Islet precursor cell (in vitro differentiated cells): ENCODE data around the gene PLCZ1.
"Not testable (repeated sequence)": the region's sequence is repeated elsewhere in the genome, so short reads cannot be mapped to it uniquely, and the experiment has no call there.

Experiments used
- DNase-seq: peaks from one replicate; pipeline ENCODE4 v3.0.0-alpha.2; 2018

Gene PLCZ1, protein sequence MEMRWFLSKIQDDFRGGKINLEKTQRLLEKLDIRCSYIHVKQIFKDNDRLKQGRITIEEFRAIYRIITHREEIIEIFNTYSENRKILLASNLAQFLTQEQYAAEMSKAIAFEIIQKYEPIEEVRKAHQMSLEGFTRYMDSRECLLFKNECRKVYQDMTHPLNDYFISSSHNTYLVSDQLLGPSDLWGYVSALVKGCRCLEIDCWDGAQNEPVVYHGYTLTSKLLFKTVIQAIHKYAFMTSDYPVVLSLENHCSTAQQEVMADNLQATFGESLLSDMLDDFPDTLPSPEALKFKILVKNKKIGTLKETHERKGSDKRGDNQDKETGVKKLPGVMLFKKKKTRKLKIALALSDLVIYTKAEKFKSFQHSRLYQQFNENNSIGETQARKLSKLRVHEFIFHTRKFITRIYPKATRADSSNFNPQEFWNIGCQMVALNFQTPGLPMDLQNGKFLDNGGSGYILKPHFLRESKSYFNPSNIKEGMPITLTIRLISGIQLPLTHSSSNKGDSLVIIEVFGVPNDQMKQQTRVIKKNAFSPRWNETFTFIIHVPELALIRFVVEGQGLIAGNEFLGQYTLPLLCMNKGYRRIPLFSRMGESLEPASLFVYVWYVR

GRCh38 chr12:18737819-18738218, at the start of gene PLCZ1, which contains the start of gene CAPZA3:
Gene PLCZ1, minus strand, starts transcription at chr12:18738012. Its CDS starts 641 bp downstream, at chr12:18737371.
Gene CAPZA3, plus strand, starts transcription at chr12:18738119. Its CDS starts 150 bp downstream, at chr12:18738269.
- DNase-seq: no peak

GRCh38 chr12:18785465-18785864, 47.7 kb upstream of the PLCZ1 start:
- DNase-seq: not testable (repeated sequence)

- no peak for DNase-seq
Measured at GRCh38 chr12:18782827-18783226, 45.0 kb upstream of the PLCZ1 start.

- not testable (repeated sequence) for DNase-seq
Measured at GRCh38 chr12:18766479-18766878, 28.7 kb upstream of the PLCZ1 start.

DNA sequence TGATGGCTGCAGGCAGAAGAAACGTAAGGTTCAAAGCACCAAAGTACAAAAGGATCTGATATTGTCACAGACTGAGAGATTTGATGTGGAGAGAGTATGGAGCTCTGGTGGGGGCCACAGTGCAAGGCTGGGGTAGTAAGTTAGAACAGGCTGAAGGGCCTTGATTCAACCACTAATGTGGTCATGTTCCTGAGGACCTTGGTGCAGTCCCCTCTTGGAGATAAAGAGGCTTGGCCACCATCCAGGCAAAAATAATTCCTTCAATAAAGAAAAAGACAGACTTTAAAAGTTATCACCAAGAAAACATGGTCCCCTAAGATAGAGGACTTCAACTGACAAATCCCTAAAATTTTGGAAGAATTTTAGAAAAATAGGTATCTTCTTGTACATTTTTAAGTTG, 17.5 kb upstream of the PLCZ1 start:
- DNase-seq: no peak

DNA sequence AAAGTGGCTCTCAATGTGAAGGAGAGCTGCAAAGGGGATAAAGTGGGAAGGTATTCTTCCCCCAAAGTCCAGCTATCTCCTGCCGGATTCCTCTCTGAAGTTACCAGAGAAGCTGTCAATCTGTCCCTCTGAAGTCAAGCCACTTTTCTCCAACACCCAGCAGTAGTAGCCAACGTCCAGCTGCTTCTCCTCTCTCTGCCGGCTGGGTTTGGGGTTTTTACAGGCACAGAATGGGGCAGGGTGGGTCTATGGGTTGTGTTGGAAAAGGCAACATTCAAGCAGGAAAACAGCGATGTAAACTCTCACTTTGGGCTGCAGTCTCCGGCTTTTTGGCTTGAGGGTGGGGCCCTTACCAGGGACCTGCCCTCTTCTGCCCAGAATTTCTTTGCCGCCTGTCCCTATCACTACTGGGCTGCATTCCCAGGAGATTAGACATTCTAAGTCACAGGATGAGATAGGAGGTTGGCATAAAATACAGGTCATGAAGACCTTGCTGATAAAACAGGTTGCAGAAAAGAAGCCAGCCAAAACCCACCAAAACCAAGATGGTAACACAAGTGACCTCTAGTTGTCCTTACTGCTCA, 16.4 kb upstream of the PLCZ1 start:
- DNase-seq: no peak

DNA sequence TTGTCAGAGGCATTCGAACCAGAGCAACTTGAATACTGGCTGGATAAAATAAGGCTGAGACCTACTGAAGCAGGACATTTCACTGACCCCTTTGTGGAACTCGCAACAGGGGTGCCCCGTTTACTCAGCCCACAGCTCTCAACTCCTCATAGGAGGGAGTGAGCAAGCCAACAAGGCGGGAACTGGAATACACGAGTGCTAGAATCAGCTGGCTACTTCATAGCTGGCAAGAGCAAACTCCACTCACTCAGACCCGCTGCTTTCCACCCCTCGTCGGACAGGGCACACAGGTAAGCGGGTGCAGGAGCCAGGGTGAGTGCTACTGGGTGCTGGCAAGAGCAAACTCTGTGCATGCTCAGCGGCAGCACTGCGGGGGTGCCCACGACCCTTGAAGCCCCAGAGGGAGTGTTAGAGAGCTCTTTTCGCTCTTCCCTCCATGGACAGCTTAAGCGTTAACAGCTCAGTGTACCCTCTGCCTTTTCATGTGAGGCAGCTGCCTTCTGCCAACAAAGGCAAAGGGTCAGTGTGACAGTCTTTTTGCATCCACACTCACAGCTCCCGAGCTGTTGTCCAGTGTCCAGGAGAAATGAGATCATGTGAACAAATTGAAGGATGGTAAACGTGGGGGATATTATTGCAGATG, 15.8 kb upstream of the PLCZ1 start:
- peak; percentile 63 for DNase-seq

DNA sequence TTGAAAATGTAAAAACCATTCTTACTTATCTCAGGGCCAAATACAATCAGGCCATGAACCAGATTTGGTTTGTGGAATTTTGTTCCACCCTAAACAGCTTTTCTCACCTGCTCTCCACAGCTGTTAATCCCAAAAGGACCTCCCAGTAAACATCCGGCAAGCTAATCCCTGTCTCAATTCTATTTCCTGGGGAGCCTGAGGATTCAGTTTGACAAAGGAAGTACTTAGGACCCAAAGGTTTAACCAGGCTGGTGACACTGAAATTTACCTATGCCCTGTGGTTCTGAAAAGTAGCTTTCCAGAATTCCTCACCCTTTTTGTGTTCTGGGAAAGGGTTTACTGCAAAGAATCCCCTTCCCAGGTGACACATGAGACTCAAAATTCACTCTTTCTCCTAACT, 15.1 kb upstream of the PLCZ1 start:
- no peak for DNase-seq

DNA sequence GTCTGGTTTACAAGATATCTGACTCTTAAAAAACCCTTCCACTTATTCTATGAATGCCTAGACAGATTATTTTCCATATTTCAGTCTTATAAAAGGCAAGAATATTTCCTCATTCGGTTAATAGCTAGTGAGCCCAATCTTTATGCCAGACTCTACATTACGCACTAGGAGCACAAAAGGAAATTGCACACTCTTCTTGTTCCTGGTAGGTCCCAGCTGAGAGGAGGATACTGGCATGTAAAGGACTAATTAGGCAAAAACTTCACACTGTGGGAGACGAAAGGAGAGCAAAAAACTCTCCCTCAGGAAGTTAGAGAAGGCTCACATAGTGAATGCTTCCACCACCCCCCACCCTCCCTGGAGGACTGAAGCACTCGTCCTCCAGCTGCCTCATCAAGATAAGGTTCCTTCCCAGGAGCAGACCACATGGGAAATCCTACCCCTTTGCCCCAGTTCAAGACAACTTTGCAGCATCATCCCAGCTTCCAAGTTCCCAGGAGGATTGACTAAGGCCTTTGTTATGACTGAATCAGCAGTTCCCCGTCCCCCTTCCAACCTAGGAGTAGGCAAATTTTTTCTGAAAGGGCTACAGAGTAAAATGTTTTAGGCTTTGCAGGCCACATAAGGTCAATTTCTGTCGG, 14.6 kb upstream of the PLCZ1 start:
- peak; percentile 97 for DNase-seq

GRCh38 chr12:18751866-18752265, 14.1 kb upstream of the PLCZ1 start:
- no peak for DNase-seq

- DNase-seq: peak; percentile 59
Measured at GRCh38 chr12:18750085-18750484, 12.3 kb upstream of the PLCZ1 start.

DNA sequence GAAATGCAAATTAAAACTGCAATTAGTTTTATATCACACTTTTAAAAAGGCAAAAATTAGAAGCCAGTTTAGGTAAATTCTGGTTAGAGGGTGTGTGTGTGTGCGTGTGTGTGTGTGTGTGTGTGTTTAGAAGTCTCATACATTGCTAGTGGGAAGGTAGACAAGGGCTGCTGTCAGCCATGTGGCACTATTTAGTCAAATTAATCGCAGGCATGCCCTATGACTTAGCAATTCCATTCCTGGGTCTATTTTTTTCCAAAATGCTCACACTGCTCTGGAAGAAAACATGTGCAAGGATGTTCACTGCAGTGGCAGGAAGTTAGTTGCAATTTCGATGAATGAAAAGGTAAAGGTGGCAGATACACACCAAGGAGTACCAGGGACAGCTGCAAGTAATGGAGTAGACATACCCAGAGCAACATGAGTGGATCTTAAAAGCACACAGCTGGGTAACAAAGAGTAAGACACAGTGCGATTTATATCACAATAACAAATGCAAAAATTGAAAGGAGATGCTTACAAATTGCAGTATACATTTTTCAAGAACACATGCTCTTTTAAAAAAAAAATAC, 11.7 kb upstream of the PLCZ1 start:
- no peak for DNase-seq

GRCh38 chr12:18747895-18748294, 10.1 kb upstream of the PLCZ1 start:
- peak; percentile 87 for DNase-seq

DNA sequence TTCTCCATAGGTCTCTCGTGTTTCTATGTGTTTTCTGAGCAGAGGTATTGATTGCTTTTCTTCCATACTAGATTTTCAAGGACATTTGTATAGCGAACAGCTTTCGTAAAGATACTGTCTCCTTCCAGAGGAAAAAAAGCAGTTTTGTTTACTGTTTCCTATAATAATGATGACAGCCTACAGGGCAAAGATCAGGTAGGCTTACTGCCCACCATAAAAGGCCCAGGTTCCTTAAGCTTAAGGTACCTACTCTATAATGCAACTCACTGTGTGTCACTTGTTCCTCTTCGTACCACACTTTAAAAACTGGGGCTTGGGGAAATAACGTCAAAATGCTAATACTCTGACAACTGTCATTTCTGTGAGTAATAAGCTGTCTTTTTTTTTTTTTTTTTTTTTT, 6.7 kb downstream of the PLCZ1 start:
- DNase-seq: no peak

DNA sequence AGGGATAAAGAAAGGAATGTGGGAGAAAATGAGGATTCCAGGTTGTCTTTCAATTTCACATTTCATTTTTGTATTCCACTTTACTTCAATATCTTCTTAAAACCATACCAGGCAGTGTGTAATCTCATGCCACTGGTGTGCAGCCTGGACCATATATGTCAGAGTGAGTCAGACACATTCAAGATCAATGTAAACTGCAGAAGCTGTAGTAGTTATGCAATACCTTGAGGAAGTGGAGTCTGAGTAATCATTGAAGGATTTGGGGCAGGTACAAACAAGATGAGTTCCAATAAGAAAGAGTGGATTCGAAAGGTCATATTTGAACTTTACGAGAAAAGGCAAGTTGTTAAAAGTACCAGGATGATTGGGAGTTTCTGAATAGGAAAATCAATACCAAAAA, 14.1 kb downstream of the PLCZ1 start:
- DNase-seq: no peak

GRCh38 chr12:18721452-18721851, 16.4 kb downstream of the PLCZ1 start:
- DNase-seq: no peak

DNA sequence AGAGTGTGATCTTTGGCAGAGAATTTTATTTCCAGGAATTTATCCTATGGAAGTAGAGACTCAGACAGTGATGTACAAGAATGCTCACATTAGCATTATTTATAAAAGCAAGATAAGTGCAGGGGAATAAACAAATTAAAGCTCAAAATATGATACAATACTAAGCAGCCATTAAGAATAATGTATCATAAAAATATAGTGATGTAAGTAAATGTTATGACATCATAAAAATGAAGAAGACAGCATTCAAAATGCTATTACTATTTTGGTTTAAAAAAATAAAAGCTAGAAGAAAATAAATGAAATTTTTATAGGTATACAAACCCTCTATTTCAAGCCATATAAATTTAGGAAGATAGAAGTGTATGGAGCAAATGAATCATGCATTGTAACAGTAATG, 17.1 kb downstream of the PLCZ1 start:
- no peak for DNase-seq

GRCh38 chr12:18719922-18720510, 17.8 kb downstream of the PLCZ1 start:
- no peak for DNase-seq

DNA sequence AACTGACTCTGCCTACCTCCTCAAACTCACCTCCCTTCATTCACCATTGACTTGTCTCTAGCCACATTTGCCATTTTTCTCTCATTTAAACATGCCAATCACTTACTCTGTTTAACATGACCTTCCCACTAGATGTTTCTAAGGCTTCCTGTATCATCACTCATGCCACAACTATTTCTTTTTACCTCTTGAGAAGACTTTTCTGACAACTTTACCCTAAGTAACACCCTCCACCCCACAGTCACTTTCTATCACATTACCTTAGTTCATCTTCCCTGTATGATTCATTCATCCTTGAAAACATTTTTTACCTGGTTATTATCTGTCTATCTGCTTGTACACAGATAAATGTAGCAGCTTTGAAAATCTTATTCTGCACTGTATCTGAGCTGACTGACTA, 19.4 kb downstream of the PLCZ1 start:
- no peak for DNase-seq

GRCh38 chr12:18716236-18716635, 21.6 kb downstream of the PLCZ1 start:
- DNase-seq: no peak

- DNase-seq: no peak
Measured at GRCh38 chr12:18706798-18707197, 31.0 kb downstream of the PLCZ1 start.

DNA sequence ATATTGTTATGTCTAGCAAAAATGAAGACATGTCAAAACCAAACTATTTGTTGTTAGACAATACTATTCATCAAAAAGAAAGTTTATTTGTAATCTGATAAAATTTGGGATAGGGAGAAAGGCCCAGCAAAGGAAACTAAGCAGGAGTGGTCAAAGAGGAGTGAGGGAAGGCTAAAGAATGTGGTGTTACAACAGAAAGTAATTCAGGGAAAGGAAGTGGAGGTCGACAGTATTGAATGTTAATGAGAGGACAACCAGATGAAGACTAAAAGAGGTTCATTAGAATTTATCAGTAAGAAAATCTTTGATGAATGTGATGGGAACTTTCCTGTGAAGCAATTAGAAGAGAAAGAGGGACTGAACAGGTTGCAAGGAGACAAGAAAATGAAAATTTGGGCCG, 33.9 kb downstream of the PLCZ1 start:
- no peak for DNase-seq
